ENCODE results near the gene SETD5. TPM values are rescaled to one million over a fixed set of nuclear protein-coding genes. Genes with fewer than 3 reads are reported as not detected.

SETD5 gene
- total and polyA plus RNA-seq, 2 of the 8 experiments (the other 6 are each of a cell fraction or from before 2014, with no cell fraction given) = 108 to 234 TPM

DNA sequence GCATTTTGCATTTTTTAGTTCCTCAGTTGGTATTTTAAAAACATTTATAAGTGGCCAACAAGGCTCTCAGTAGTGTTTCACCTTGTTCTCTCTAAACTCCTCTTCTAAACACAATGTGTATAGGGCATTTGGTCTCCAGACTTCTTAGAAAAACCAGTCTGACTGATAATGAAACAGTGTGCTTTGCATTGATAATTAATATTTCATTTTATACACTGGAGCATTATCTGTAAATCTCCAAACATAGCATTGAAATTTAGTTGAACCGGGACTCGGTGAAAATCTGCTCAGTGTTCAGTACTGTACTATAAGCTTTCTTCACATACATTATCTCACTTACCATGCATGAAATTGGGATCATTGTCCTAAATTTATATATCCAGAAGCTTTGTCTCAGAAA lies 53.6 kb downstream of the SETD5 start (continued):
- TF ChIP-seq CHD7 (IDR thresholded peaks at IDR 0.05; ENCODE audit: insufficient replicate concordance, low read length) (no peak), PHF8 (conservative IDR thresholded peaks at IDR 0.05; ENCODE audit: low read depth, low read length) (no peak), KDM1A (IDR thresholded peaks at IDR 0.05; ENCODE audit: borderline replicate concordance, low read length) (no peak), SIN3A (conservative IDR thresholded peaks at IDR 0.05 in 1 of 2, IDR thresholded peaks at IDR 0.05 in 1 of 2; ENCODE audit: low read depth in 1 of 2, low read length in 2 of 2) (no peak), RFX5 (IDR thresholded peaks at IDR 0.05; ENCODE audit: borderline replicate concordance, low read depth, low read length) (no peak), SP4 (IDR thresholded peaks at IDR 0.05; ENCODE audit: low read length) (no peak), SP1 (IDR thresholded peaks at IDR 0.05; ENCODE audit: low read depth, low read length) (no peak), RXRA (IDR thresholded peaks at IDR 0.05; ENCODE audit: insufficient read depth, low read depth, low read length) (no peak), SAP30 (IDR thresholded peaks at IDR 0.05; ENCODE audit: insufficient read depth, insufficient replicate concordance, low read length) (no peak), EP300 (IDR thresholded peaks at IDR 0.05; ENCODE audit: borderline replicate concordance in 1 of 2, low read depth in 2 of 2, low read length in 2 of 2) (no peak), SIRT6 (IDR thresholded peaks at IDR 0.05; ENCODE audit: low read length) (no peak), ZNF274 (IDR thresholded peaks at IDR 0.05; ENCODE audit: borderline replicate concordance, extremely low read depth, low read length) (no peak)

Data from H1 (cell line).